ENCODE data around the gene GTF2H1. TPM values are rescaled to one million over a fixed set of nuclear protein-coding genes. Genes with fewer than 3 reads are reported as not detected.
"Not testable (repeated sequence)": the region's sequence is repeated elsewhere in the genome, so short reads cannot be mapped to it uniquely, and the experiment has no call there.

Gene GTF2H1
- total RNA-seq, 2 donors from 2014 or later = 34.8 to 89.0 TPM

GRCh38 chr11:18322818-18323570 is 627 bp downstream of the GTF2H1 start:
- TF ChIP-seq, protein P1, sequence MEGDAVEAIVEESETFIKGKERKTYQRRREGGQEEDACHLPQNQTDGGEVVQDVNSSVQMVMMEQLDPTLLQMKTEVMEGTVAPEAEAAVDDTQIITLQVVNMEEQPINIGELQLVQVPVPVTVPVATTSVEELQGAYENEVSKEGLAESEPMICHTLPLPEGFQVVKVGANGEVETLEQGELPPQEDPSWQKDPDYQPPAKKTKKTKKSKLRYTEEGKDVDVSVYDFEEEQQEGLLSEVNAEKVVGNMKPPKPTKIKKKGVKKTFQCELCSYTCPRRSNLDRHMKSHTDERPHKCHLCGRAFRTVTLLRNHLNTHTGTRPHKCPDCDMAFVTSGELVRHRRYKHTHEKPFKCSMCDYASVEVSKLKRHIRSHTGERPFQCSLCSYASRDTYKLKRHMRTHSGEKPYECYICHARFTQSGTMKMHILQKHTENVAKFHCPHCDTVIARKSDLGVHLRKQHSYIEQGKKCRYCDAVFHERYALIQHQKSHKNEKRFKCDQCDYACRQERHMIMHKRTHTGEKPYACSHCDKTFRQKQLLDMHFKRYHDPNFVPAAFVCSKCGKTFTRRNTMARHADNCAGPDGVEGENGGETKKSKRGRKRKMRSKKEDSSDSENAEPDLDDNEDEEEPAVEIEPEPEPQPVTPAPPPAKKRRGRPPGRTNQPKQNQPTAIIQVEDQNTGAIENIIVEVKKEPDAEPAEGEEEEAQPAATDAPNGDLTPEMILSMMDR (IDR thresholded peaks at IDR 0.05) = no peak
- no peak for TF ChIP-seq POLR2AphosphoS5 (IDR thresholded peaks at IDR 0.05)
- no peak for TF ChIP-seq POLR2A (IDR thresholded peaks at IDR 0.05)
- H3K27ac ChIP-seq = peak overlapping the region; percentile 98
- H3K36me3 ChIP-seq = no peaks in the 10 kb centered on the region
- DNase-seq (ENCODE audit: low spot score) = no peak
- H3K4me3 ChIP-seq = peak overlapping the region; percentile 73 to 86
- intact Hi-C loops (cut with DNase I) = loop anchor here (2.0 to 5.0 kb wide), 4 partner anchors 72 to 379 kb away; partner anchors contain the start of genes LDHA, SPTY2D1 and TSG101
- WGBS = 11% methylated on average over 18 of the region's 18 CpGs
- peaks cover 11% of the 10 kb centered on the region for H3K4me1 ChIP-seq (replicated peaks)
- no peaks in the 10 kb centered on the region for H3K9me3 ChIP-seq
- H3K27me3 ChIP-seq (replicated peaks; ENCODE audit: insufficient read depth) = no peaks in the 10 kb centered on the region

DNA sequence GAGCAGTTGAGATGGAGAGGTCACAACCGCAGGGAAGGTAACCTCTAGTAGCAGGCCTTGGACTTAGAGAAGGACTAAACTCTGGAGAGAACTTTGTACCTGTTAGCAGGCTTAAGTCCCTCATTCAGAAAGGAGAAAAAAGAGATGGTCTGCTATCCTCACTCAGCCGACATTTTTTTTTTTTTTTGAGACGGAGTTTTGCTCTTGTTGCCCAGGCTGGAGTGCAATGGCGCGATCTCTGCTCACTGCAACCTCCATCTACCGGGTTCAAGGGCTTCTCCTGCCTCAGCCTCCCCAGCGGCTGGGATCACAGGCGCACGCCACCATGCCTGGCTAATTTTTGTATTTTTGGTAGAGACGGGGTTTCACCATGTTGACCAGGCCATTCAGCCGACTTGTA is 1.5 kb downstream of the GTF2H1 start:
- not testable (repeated sequence) for H3K36me3 ChIP-seq; DNase-seq (ENCODE audit: low spot score); H3K4me3 ChIP-seq; H3K27ac ChIP-seq; H3K27me3 ChIP-seq (replicated peaks; ENCODE audit: insufficient read depth); H3K9me3 ChIP-seq
- peaks cover 11% of the 10 kb centered on the region for H3K4me1 ChIP-seq (replicated peaks)
- intact Hi-C loops (cut with DNase I) = loop anchor here (2.0 to 5.0 kb wide), 4 partner anchors 71 to 378 kb away; partner anchors contain the start of genes LDHA, SPTY2D1 and TSG101
- WGBS = 92% methylated on average over 11 of the region's 11 CpGs

DNA sequence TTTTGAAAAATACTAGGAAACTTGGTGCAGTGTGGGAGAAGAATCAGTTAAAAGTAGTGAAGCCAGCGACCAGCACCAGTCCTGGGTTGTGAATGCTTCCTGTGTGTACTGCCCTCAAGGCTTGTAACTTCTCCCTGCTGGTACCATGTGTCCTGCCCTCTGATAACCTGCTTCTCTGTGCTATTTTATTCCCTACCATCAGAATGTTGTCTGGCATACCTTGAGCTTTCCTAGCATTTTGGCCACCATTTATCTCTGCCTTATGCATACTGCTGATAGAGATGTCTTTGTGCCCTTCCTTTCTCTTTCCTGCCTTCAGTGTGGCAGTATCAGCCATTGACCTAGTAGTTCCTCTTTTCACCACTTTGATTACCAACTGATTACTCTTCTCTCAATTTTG is 2.0 kb downstream of the GTF2H1 start:
- Histone ChIP-seq H3K27me3 (replicated peaks; ENCODE audit: insufficient read depth) (no peaks in the 10 kb centered on the region), H3K4me1 (replicated peaks) (peaks cover 11% of the 10 kb centered on the region), H3K27ac (no peak overlapping the region), H3K36me3 (no peaks in the 10 kb centered on the region), H3K4me3 (no peak overlapping the region), H3K9me3 (no peaks in the 10 kb centered on the region)
- TF ChIP-seq POLR2A (IDR thresholded peaks at IDR 0.05) (no peak), POLR2AphosphoS5 (IDR thresholded peaks at IDR 0.05) (no peak)
- TF ChIP-seq, protein P1 (IDR thresholded peaks at IDR 0.05) = no peak
- DNase-seq (ENCODE audit: low spot score) = no peak
- intact Hi-C loops (cut with DNase I) = loop anchor here (5.0 kb wide), 2 partner anchors 203 to 378 kb away; partner anchors contain the start of gene TSG101
- 56% methylated on average over 1 of the region's 1 CpG for WGBS

GRCh38 chr11:18329196-18329870 is 7.0 kb downstream of the GTF2H1 start:
- Histone ChIP-seq H3K9me3 (no peaks in the 10 kb centered on the region), H3K4me3 (no peak overlapping the region), H3K36me3 (peaks cover 0 to 2% of the 10 kb centered on the region in 2 donors), H3K4me1 (replicated peaks) (peaks cover 2% of the 10 kb centered on the region), H3K27ac (no peak overlapping the region), H3K27me3 (replicated peaks; ENCODE audit: insufficient read depth) (no peaks in the 10 kb centered on the region)
- TF ChIP-seq POLR2AphosphoS5 (IDR thresholded peaks at IDR 0.05) (no peak), POLR2A (IDR thresholded peaks at IDR 0.05) (no peak)
- TF ChIP-seq, protein P1 (IDR thresholded peaks at IDR 0.05) = no peak
- 82% methylated on average over 5 of the region's 5 CpGs for WGBS
- intact Hi-C loops (cut with DNase I) = no loop called here
- no peak for DNase-seq (ENCODE audit: low spot score)

DNA sequence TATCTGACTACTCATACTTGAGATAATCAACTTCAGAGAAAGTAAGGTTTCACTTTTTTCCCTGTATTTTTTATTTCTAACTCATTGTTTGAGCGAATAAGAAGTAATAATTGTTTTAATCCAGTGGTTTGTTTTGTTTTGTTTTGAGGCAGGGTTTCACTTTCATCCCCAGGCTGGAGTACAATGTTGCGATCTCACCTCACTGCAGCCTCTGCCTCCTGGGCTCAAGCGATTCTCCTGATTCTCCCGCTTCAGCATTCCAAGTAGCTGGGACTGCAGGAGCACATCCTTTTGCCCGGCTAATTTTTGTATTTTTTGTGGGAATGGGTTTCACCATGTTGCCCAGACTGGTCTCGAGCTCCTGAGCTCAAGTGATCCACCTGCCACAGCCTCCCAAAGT is 8.6 kb downstream of the GTF2H1 start:
- H3K36me3 ChIP-seq = peaks cover 0 to 3% of the 10 kb centered on the region in 2 donors
- TF ChIP-seq POLR2A (IDR thresholded peaks at IDR 0.05) = no peak
- TF ChIP-seq, protein P1 (IDR thresholded peaks at IDR 0.05) = no peak
- DNase-seq (ENCODE audit: low spot score) = no peak
- intact Hi-C loops (cut with DNase I) = no loop called here
- no peak overlapping the region for H3K4me3 ChIP-seq
- H3K9me3 ChIP-seq = no peaks in the 10 kb centered on the region
- no peaks in the 10 kb centered on the region for H3K4me1 ChIP-seq (replicated peaks)
- H3K27ac ChIP-seq = no peak overlapping the region
- H3K27me3 ChIP-seq (replicated peaks; ENCODE audit: insufficient read depth) = no peaks in the 10 kb centered on the region
- 92% methylated on average over 6 of the region's 6 CpGs for WGBS
